HG03139 (cell line): ENCODE measurements around the gene TNFAIP1.
"Not testable (repeated sequence)": the region's sequence is repeated elsewhere in the genome, so short reads cannot be mapped to it uniquely, and the experiment has no call there.

Source experiments
- ATAC-seq: cut with Tn5 transposase; IDR thresholded peaks from one replicate; pipeline ENCODE4 v1.9.1; 2021; ENCODE audit not compliant: unreplicated experiment

Gene TNFAIP1

GRCh38 chr17:28335201-28335958, at the start of gene TNFAIP1, which contains the start of gene IFT20:
Gene TNFAIP1, plus strand, starts transcription at chr17:28335761. Its CDS starts 3,761 bp downstream, at chr17:28339522.
Gene IFT20, minus strand, starts transcription at chr17:28335472. Its CDS starts 3,487 bp downstream, at chr17:28331985.
- peak; percentile 92 for ATAC-seq

- no peak for ATAC-seq
Measured at GRCh38 chr17:28285965-28286364, 49.6 kb upstream of the TNFAIP1 start.

GRCh38 chr17:28290703-28291102, 44.9 kb upstream of the TNFAIP1 start:
- ATAC-seq: no peak

- no peak for ATAC-seq
Measured at GRCh38 chr17:28291780-28292330, 43.7 kb upstream of the TNFAIP1 start.

GRCh38 chr17:28292878-28293277, 42.7 kb upstream of the TNFAIP1 start:
- ATAC-seq: not testable (repeated sequence)

- no peak for ATAC-seq
Measured at GRCh38 chr17:28293994-28294393, 41.6 kb upstream of the TNFAIP1 start.

GRCh38 chr17:28295677-28296578, 39.6 kb upstream of the TNFAIP1 start:
- ATAC-seq: no peak

GRCh38 chr17:28298449-28298848, 37.1 kb upstream of the TNFAIP1 start:
- no peak for ATAC-seq

- no peak for ATAC-seq
Measured at GRCh38 chr17:28306954-28307401, 28.6 kb upstream of the TNFAIP1 start.

GRCh38 chr17:28313841-28314240, 21.7 kb upstream of the TNFAIP1 start:
- no peak for ATAC-seq

- no peak for ATAC-seq
Measured at GRCh38 chr17:28315846-28316705, 19.5 kb upstream of the TNFAIP1 start.

GRCh38 chr17:28317099-28317965, 18.2 kb upstream of the TNFAIP1 start:
- no peak for ATAC-seq

- no peak for ATAC-seq
Measured at GRCh38 chr17:28317966-28318758, 17.4 kb upstream of the TNFAIP1 start.

GRCh38 chr17:28318759-28319597, 16.6 kb upstream of the TNFAIP1 start, which contains the start of gene TMEM97:
Gene TMEM97, plus strand, starts transcription at chr17:28319200. Its CDS starts 40 bp downstream, at chr17:28319240.
- ATAC-seq: peak; percentile 90

- no peak for ATAC-seq
Measured at GRCh38 chr17:28319598-28319935, 16.0 kb upstream of the TNFAIP1 start.

- ATAC-seq: no peak
Measured at GRCh38 chr17:28320215-28321061, 15.1 kb upstream of the TNFAIP1 start.

GRCh38 chr17:28324267-28324745, 11.3 kb upstream of the TNFAIP1 start:
- ATAC-seq: no peak
